Measurements from ENCODE around the gene PRAC1. TPM values are rescaled to one million over a fixed set of nuclear protein-coding genes. Genes with fewer than 3 reads are reported as not detected.
A peak's percentile ranks its signal among the peaks of the same experiment; 100 is the strongest.

Gene PRAC1
- total and polyA plus RNA-seq, 7 experiments from 2014 or later: not detected

GRCh38 chr17:48747445-48748363, 25.4 kb upstream of the PRAC1 start:
- Mint-ChIP-seq H3K36me3 (peaks cover 0 to 5% (median 0%) of the 10 kb centered on the region in 5 donors), H3K27me3 (peaks cover 83 to 98% (median 92%) of the 10 kb centered on the region in 5 donors), H3K4me3 (no peak overlapping the region), H3K27ac (peak overlapping the region in 2 of 9 donors; percentile 12 to 31), H3K9me3 (peaks cover 0 to 10% (median 7%) of the 10 kb centered on the region in 11 donors), H3K4me1 (peaks cover 5 to 14% (median 9%) of the 10 kb centered on the region in 7 donors)
- no peaks in the 10 kb centered on the region for H3K4me1 ChIP-seq (ENCODE audit: control insufficient read depth in 2 of 2, insufficient read depth in 2 of 2, low read length in 2 of 2)
- no peak overlapping the region for H3K27ac ChIP-seq (ENCODE audit: low read depth, low read length)
- no peak overlapping the region for H3K4me3 ChIP-seq (ENCODE audit: low read length)
- no peak for DNase-seq
- no peaks in the 10 kb centered on the region for H3K9me3 ChIP-seq (ENCODE audit: control insufficient read depth in 2 of 3, low read length in 3 of 3)
- intact Hi-C loops (cut with micrococcal nuclease): loop anchor here in 1 of 2 donors (2.0 to 10.0 kb wide), 5 partner anchors 23 to 1217 kb away; partner anchors contain the start of genes DLX4, HOXB7, HOXB9 and IGF2BP1
- H3K27me3 ChIP-seq (ENCODE audit: control insufficient read depth in 2 of 2, insufficient read depth in 2 of 2, low read length in 2 of 2): peaks cover 40 to 82% of the 10 kb centered on the region in 2 donors
- H3K36me3 ChIP-seq (ENCODE audit: control insufficient read depth in 2 of 3, insufficient read depth in 3 of 3, low read length in 3 of 3): no peaks in the 10 kb centered on the region
- ATAC-seq: no peak
- CTCF ChIA-PET: interaction anchor here (0.6 kb wide), 1 partner anchor 67 kb away, joined by 3 read pairs; no protein-coding TSS in a partner anchor
- POLR2A ChIA-PET: interaction anchor here (0.7 kb wide), 1 partner anchor 427 kb away, joined by 3 read pairs; no protein-coding TSS in a partner anchor

GRCh38 chr17:48746916-48747444, 24.7 kb upstream of the PRAC1 start:
- H3K36me3 Mint-ChIP-seq: peaks cover 0 to 5% (median 0%) of the 10 kb centered on the region in 5 donors
- peaks cover 5 to 14% (median 9%) of the 10 kb centered on the region in 7 donors for H3K4me1 Mint-ChIP-seq
- Histone ChIP-seq H3K4me1 (ENCODE audit: control insufficient read depth in 2 of 2, insufficient read depth in 2 of 2, low read length in 2 of 2) (no peaks in the 10 kb centered on the region), H3K9me3 (ENCODE audit: control insufficient read depth in 2 of 3, low read length in 3 of 3) (no peaks in the 10 kb centered on the region), H3K27ac (ENCODE audit: low read depth, low read length) (no peak overlapping the region), H3K36me3 (ENCODE audit: control insufficient read depth in 2 of 3, insufficient read depth in 3 of 3, low read length in 3 of 3) (no peaks in the 10 kb centered on the region), H3K27me3 (ENCODE audit: control insufficient read depth in 2 of 2, insufficient read depth in 2 of 2, low read length in 2 of 2) (peaks cover 43 to 80% of the 10 kb centered on the region in 2 donors), H3K4me3 (ENCODE audit: low read length) (no peak overlapping the region)
- peak overlapping the region in 2 of 9 donors; percentile 11 to 67 for H3K27ac Mint-ChIP-seq
- peaks cover 0 to 13% (median 7%) of the 10 kb centered on the region in 11 donors for H3K9me3 Mint-ChIP-seq
- POLR2A ChIA-PET: no interaction called here
- peaks cover 83 to 99% (median 93%) of the 10 kb centered on the region in 5 donors for H3K27me3 Mint-ChIP-seq
- ATAC-seq (no peak), DNase-seq (no peak)
- peak overlapping the region in 1 of 10 donors; percentile 11 for H3K4me3 Mint-ChIP-seq
- intact Hi-C loops (cut with micrococcal nuclease): loop anchor here in 1 of 2 donors (5.0 to 10.0 kb wide), 3 partner anchors 120 to 1218 kb away; partner anchors contain the start of genes DLX4, HOXB7 and HOXB9
- CTCF ChIA-PET: interaction anchor here (1.5 kb wide), 1 partner anchor 69 kb away, joined by 3 read pairs; no protein-coding TSS in a partner anchor

GRCh38 chr17:48745381-48746275, 23.3 kb upstream of the PRAC1 start:
- H3K27ac Mint-ChIP-seq: peak overlapping the region in 1 of 9 donors; percentile 14
- H3K36me3 ChIP-seq (ENCODE audit: control insufficient read depth in 2 of 3, insufficient read depth in 3 of 3, low read length in 3 of 3): no peaks in the 10 kb centered on the region
- H3K9me3 Mint-ChIP-seq: peaks cover 0 to 17% (median 7%) of the 10 kb centered on the region in 11 donors
- ATAC-seq (no peak), DNase-seq (no peak)
- peaks cover 41 to 73% of the 10 kb centered on the region in 2 donors for H3K27me3 ChIP-seq (ENCODE audit: control insufficient read depth in 2 of 2, insufficient read depth in 2 of 2, low read length in 2 of 2)
- peaks cover 5 to 14% (median 9%) of the 10 kb centered on the region in 7 donors for H3K4me1 Mint-ChIP-seq
- no peak overlapping the region for H3K4me3 Mint-ChIP-seq
- ChIA-PET CTCF (interaction anchor here (1.5 kb wide), 1 partner anchor 67 kb away, joined by 3 read pairs; no protein-coding TSS in a partner anchor), POLR2A (interaction anchor here (0.8 kb wide), 1 partner anchor 15 kb away, joined by 4 read pairs; no protein-coding TSS in a partner anchor)
- peaks cover 0 to 5% (median 0%) of the 10 kb centered on the region in 5 donors for H3K36me3 Mint-ChIP-seq
- no peaks in the 10 kb centered on the region for H3K4me1 ChIP-seq (ENCODE audit: control insufficient read depth in 2 of 2, insufficient read depth in 2 of 2, low read length in 2 of 2)
- no peak overlapping the region for H3K27ac ChIP-seq (ENCODE audit: low read depth, low read length)
- H3K9me3 ChIP-seq (ENCODE audit: control insufficient read depth in 2 of 3, low read length in 3 of 3): no peaks in the 10 kb centered on the region
- H3K27me3 Mint-ChIP-seq: peaks cover 86 to 98% (median 95%) of the 10 kb centered on the region in 5 donors
- intact Hi-C loops (cut with micrococcal nuclease): loop anchor here in 1 of 2 donors (5.0 to 10.0 kb wide), 3 partner anchors 118 to 1219 kb away; partner anchors contain the start of genes DLX4, HOXB7 and HOXB9
- H3K4me3 ChIP-seq (ENCODE audit: low read length): no peak overlapping the region

GRCh38 chr17:48740537-48740936, 18.2 kb upstream of the PRAC1 start:
- Histone ChIP-seq H3K4me3 (ENCODE audit: low read length) (no peak overlapping the region), H3K9me3 (ENCODE audit: control insufficient read depth in 2 of 3, low read length in 3 of 3) (no peaks in the 10 kb centered on the region), H3K27ac (ENCODE audit: low read depth, low read length) (no peak overlapping the region), H3K4me1 (ENCODE audit: control insufficient read depth in 2 of 2, insufficient read depth in 2 of 2, low read length in 2 of 2) (peaks cover 0 to 8% of the 10 kb centered on the region in 2 donors), H3K36me3 (ENCODE audit: control insufficient read depth in 2 of 3, insufficient read depth in 3 of 3, low read length in 3 of 3) (no peaks in the 10 kb centered on the region), H3K27me3 (ENCODE audit: control insufficient read depth in 2 of 2, insufficient read depth in 2 of 2, low read length in 2 of 2) (peaks cover 29 to 33% of the 10 kb centered on the region in 2 donors)
- no peaks in the 10 kb centered on the region for H3K36me3 Mint-ChIP-seq
- no peak overlapping the region for H3K27ac Mint-ChIP-seq
- ChIA-PET CTCF (no interaction called here), POLR2A (no interaction called here)
- ATAC-seq (no peak), DNase-seq (no peak)
- peaks cover 89 to 99% (median 91%) of the 10 kb centered on the region in 5 donors for H3K27me3 Mint-ChIP-seq
- intact Hi-C loops (cut with micrococcal nuclease): loop anchor here in 1 of 2 donors (10.0 kb wide), 1 partner anchor 1224 kb away; the partner anchor contains the start of gene DLX4
- H3K4me3 Mint-ChIP-seq: no peak overlapping the region
- peaks cover 2 to 10% (median 6%) of the 10 kb centered on the region in 7 donors for H3K4me1 Mint-ChIP-seq
- H3K9me3 Mint-ChIP-seq: peaks cover 0 to 15% (median under 1%) of the 10 kb centered on the region in 11 donors

- H3K4me1 ChIP-seq (ENCODE audit: control insufficient read depth in 2 of 2, insufficient read depth in 2 of 2, low read length in 2 of 2): peaks cover 0 to 8% of the 10 kb centered on the region in 2 donors
- DNase-seq (no peak), ATAC-seq (no peak)
- intact Hi-C loops (cut with micrococcal nuclease): no loop called here
- no peak overlapping the region for H3K4me3 ChIP-seq (ENCODE audit: low read length)
- Mint-ChIP-seq H3K4me1 (peaks cover 2 to 13% (median 8%) of the 10 kb centered on the region in 7 donors), H3K9me3 (peaks cover 0 to 14% (median 0%) of the 10 kb centered on the region in 11 donors), H3K27ac (no peak overlapping the region), H3K27me3 (peaks cover 88 to 99% (median 91%) of the 10 kb centered on the region in 5 donors), H3K36me3 (no peaks in the 10 kb centered on the region), H3K4me3 (peak overlapping the region in 8 of 10 donors; percentile 10 to 73 (median 58))
- CTCF ChIA-PET: no interaction called here
- no peaks in the 10 kb centered on the region for H3K36me3 ChIP-seq (ENCODE audit: control insufficient read depth in 2 of 3, insufficient read depth in 3 of 3, low read length in 3 of 3)
- peaks cover 20 to 35% of the 10 kb centered on the region in 2 donors for H3K27me3 ChIP-seq (ENCODE audit: control insufficient read depth in 2 of 2, insufficient read depth in 2 of 2, low read length in 2 of 2)
- H3K9me3 ChIP-seq (ENCODE audit: control insufficient read depth in 2 of 3, low read length in 3 of 3): no peaks in the 10 kb centered on the region
- H3K27ac ChIP-seq (ENCODE audit: low read depth, low read length): no peak overlapping the region
- POLR2A ChIA-PET: interaction anchor here (0.8 kb wide), 1 partner anchor 20 kb away, joined by 5 read pairs; no protein-coding TSS in a partner anchor
Observed at GRCh38 chr17:48738803-48739526, 16.6 kb upstream of the PRAC1 start.
